Inferior parietal cortex (tissue), 1 donor: ENCODE data around the gene RNU6-1.

Experiments
- DNase-seq: peaks from one replicate; pipeline ENCODE4 v3.0.0-alpha.2; 2016; ENCODE audit errors: extremely low spot score

RNU6-1 gene

DNA sequence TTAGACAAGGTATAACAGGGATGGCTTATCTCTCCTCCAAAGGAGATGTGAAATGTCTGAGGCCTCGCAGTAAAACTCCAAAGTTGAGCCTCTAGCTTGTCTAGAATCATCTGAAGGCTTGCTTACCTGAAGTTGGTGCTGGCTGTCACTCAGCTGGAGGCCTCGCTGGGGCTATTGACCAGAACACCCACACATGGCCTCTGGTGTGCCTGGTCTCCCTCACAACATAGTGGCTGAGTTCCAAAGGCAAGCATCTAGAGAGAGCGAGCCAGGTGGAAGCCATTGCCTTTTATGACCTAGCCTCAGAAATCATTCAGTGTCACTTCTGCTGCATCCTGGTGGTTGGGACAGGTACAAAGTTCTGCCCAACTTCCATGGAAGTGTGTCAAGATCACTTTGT lies 17.4 kb upstream of the RNU6-1 start:
- no peak for DNase-seq

DNA sequence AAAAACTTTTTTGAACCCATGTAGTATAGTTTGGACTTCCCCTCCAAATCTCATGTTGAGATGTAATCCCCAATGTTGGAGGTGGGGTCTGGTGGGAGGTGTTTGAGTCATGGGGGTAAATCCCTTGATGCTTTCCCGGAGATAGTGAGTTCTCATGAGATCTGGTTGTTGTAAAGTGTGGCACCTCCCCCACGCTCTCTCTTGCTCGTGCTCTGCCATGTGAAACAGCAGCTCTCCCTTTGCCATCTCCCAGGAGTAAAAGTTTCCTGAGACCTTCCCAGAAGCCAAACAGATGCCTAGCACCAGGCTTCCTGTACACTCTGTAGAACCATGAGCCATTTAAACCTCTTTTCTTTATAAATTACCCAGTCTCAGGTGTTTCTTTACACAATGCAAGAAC lies 16.0 kb upstream of the RNU6-1 start:
- DNase-seq: no peak

DNA sequence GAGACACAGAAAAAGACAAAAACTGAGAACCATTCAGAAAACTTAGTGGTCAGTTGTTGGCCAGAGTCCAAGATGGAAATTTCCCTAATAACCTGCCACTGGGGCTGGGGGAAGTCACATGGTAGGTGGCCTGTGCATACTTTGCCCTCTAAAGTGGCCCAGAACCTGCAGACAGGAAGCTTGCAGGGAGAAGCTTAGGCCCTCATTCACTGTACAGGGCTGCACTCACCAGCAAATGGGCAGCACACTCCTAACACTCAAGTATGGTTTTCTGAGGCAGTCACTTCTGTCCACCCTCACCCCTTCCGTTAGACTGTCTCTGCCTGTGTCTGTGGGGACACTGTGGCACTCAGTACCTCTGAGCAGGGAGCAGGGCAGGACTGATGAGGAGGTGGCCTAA lies 14.5 kb upstream of the RNU6-1 start:
- no peak for DNase-seq

DNA sequence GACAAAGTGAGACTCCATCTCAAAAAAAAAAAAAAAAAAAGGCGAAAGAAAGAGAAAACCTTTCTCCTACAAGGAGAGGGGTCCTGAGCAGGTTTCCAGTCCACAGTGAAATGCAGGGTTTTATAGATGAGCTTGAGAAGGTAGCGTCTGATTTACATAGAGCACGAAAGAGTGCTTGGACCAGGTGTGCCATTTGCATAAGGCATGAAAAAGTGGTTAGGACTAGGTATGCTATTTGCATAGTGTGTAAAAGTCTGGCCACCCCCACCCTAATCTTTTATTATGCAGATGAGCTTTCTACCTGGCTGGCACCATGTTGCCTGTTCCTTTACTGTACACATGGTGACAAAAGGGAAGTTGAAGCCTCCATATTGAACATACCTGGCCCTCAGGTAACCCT lies 13.6 kb upstream of the RNU6-1 start:
- no peak for DNase-seq

DNA sequence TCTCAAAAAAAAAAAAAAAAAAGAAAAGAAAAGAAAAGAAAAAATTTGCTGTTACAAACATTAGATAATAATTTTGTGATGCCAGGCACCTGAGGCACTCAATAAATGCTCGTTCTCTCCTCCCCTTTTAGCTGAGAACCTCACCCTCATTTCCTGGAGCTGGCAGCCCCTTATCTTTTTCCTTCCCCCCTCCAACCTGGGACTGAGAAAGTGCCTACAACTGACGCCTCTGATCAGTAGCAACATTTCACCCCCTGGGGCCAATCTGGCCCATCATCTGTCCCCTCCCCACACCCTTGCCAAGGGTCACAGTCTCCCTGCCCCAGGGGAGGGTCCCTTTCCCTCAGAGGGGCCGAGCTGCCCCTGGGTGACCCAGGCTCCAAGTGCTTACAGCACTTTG lies 12.6 kb upstream of the RNU6-1 start:
- no peak for DNase-seq

DNA sequence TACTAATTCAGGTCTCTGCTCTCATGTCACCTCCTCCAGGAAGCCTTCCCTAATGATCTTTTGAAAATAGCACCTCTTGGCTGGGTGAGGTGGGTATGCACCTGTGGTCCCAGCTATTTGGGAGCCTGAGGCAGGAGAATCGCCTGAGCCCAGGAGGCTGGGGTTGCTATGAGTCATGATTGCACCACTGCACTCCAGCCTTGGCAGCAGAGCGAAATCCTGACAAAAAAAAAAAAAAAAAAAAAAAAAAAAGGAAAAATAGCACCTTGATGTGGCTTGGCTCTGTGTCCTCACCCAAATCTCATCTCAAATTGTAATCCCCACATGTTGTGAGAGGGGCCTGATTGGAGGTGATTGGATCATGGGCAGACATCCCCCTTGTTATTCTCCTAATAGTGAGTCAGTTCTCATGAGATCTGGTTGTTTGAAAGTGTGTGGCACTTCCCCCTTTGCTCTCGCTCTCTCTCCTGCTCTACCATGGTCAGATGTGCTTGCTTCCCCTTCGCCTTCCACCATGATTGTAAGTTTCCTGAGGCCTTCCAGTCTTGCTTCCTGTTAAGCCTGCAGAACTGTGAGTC lies 11.2 kb upstream of the RNU6-1 start:
- DNase-seq: no peak

GRCh38 chr15:67850336-67850735 lies 10.5 kb upstream of the RNU6-1 start:
- DNase-seq: no peak

- no peak for DNase-seq
Measured at GRCh38 chr15:67849538-67849937, 9.7 kb upstream of the RNU6-1 start.

GRCh38 chr15:67845974-67846373 lies 6.1 kb upstream of the RNU6-1 start:
- DNase-seq: no peak

- no peak for DNase-seq
Measured at GRCh38 chr15:67843571-67844387, 3.9 kb upstream of the RNU6-1 start.

- DNase-seq: no peak
Measured at GRCh38 chr15:67843092-67843501, 3.3 kb upstream of the RNU6-1 start.

DNA sequence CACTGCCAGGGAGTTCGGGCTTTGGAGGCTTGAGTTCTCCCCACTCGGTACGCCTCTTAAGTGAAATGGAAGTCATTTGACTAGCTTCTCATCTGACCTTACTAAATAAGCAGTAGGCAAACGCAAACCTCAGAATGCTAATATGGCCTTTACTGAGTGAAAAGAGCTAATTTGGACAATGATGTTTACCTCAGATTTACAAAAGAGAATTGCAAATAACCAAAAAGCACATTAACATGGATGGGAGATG lies 1.6 kb upstream of the RNU6-1 start:
- DNase-seq: peak; percentile 29

DNA sequence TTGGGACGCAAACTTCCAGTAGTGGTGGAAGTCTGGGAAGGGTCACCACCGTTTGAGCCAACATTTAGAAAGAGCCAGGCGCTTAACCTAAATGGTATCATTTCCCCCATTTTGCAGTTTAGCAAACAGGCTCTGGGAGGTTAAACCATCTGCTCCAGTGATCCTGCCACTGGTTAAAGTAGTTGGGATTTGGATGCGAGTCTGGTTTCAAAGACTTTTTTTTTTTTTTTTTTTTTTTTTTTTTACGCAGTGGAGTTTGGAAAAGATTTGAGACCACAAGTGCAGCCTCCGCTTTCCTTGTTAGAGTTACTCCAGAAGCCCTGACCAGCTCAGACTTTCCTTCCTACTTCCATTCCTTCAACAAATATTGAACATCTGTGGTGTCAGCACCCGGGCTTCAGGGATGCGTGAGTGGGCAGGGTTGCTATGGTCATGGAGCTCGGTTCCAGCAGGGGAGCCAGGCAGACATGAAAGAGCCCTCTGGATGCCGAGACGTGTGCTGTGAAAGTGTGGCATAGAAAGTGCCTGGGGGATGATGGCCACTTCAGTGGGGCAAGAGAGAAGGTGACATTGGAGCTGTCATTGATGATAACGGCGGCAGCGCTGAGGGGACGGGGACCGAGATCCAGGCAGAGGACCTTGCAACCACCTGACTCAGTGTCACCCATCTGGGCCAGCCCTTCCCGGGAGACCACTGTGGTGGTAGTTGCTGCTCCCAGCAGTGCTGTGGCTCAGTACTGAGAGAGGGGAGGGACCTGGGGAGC lies 1.1 kb upstream of the RNU6-1 start:
- peak; percentile 53 for DNase-seq

DNA sequence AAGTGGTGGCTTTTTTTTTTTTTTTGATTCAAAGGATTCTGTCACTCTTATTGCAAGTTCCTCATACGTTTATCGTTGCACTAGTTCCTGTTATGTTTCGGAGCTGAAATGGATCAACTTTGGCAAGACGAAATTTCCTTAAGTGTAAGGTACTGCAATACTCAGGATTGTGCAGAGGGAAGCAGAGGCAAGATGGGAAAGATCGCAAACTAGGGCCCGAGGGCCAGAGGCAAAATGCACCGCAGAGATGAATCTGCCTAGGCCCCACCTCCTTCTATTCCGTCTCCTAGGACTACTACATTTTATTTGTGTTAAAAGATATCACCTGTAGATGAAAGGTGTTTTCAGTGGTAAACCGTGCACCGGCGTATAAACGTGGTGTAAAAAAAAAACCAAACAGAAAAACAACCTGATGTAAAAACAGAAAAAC lies 331 bp downstream of the RNU6-1 start:
- DNase-seq: peak; percentile 66

DNA sequence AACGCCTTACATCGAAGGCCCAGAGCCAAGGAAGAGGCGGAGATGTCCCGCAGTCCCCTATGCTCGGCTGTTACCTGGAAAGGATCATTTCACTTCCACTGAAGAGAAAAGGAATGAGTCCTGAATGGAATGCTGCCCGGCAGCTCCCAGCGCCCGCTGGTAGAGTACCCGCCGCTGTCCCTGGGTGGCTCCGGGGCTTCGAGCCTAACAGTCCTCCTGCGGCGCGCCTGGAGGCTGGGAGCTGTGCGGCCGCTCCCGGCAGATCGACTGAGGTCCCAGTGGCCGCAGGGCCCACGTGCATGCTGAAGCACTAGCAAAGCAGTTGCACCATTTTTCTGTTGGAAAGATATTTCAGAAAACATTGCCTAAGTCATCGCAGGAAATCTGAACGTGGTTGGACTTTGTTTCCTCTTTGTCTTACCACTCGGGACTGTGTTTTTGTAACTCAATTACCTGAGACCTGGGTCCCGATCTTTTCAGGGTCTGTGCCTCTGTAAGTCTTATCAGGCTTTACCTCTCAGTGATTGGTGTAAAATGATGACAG lies 984 bp downstream of the RNU6-1 start:
- DNase-seq: peak; percentile 50

GRCh38 chr15:67836955-67837354 lies 2.9 kb downstream of the RNU6-1 start:
- DNase-seq: no peak

GRCh38 chr15:67836477-67836876 lies 3.4 kb downstream of the RNU6-1 start:
- DNase-seq: peak; percentile 72

GRCh38 chr15:67836134-67836455 lies 3.8 kb downstream of the RNU6-1 start:
- no peak for DNase-seq

DNA sequence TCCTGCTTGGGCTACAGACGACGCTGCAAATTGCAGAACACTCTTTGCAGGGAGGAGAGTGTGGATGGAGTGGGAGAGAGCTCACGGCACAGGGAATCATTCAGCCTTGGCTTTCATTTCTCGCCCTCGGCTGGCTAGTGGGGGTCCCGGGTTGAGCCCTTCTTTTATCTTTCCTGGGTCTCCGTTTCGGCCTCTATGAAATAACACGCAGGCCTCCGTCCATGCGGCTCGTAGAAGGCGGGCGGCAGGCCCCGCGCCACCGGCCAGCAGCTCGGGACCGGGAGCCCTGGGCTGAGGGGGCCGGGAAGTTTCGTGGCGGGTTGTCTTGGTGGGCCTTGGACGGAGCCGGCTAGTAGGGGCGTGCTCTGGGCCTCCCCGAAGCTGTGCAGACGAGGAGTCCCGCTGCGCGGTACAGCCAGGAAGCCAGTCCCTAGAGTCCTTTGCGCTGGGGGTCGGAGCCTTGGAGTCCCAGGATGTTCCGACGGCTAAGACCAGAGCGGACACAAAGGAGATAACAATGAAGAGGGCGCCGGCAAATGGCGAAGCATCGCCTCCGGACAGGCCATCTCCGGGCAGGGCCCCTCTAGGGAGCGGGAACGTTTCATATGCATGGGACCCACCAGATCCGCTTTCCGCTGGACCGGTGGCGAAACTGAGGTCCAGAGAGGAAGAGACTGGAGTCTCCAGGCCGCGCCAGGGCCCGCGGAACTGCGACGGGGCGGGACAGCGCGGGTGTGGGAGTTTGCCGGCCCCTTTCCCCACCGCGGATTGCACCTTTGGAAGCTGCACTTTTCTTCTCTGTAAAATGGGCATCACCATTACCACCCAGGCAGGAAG lies 4.3 kb downstream of the RNU6-1 start:
- DNase-seq: no peak

- no peak for DNase-seq
Measured at GRCh38 chr15:67834581-67835296, 5.1 kb downstream of the RNU6-1 start.

DNA sequence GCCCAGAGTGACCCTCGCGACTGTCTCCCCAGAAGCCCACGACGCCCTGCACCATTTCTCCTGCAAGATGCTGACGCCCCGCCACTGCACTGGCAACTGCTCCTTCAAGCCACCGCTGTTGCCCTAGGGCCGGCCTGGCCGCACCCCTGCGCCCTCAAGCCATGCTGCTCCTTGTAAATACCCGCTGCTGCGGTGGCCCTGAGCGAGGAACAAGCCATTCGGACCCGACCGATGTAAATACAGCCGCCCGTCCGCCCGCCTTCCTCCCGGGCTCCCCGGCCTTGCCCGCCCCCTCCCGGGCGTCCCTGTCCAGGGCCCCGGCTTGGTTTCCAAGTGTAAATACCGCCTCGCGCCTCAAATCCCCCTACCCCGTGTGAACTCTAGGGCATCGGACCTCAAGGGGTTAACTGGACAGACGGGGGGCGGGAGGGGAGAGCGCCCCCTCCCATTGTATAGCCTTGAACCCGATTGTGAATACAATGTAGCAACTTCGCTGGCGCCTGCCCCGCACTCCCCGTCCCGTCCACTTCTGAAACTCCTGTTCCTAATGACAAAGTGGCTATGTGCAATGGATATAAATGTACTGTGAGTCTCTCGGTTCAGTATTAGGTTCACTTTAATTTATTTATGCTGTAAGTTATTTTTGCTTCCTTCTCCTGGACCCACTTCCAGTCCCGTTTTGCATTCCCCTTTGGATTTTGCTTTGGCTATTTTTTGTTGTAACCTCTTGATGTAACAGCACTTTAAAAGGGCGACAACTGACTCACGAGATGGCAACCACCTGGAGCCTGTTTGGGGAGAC lies 5.9 kb downstream of the RNU6-1 start:
- no peak for DNase-seq
